PC-3 (cell line): ENCODE measurements around the gene RBM18. TPM values are rescaled to one million over a fixed set of nuclear protein-coding genes. Genes with fewer than 3 reads are reported as not detected.

Experiments used
- ATAC-seq: fragments of 200-7000 bp; cut with Tn5 transposase; 2 replicates; pipeline ENCODE4 v1.9.1; 2020; ENCODE audit warnings: mild to moderate bottlenecking, moderate library complexity
- BruUV-seq: library from RNA; stranded (reverse); fragments of 400-500 nt; replicated peaks from 2 replicates; lab custom pipeline; 2021; lab: Mats Ljungman, UMichigan
- CTCF ChIA-PET: fragments of 300-600 bp; sonication (Branson Sonifier 250); formaldehyde crosslinking; loops from one replicate; lab custom pipeline; 2022; ENCODE audit warnings: antibody characterized with exemption; lab: Charles Lee
- POLR2A ChIA-PET: fragments of 300-600 bp; sonication (Branson Sonifier 250); formaldehyde crosslinking; loops from one replicate; lab custom pipeline; 2022; ENCODE audit warnings: antibody characterized with exemption; ENCODE audit not compliant: unreplicated experiment; lab: Charles Lee
- DNase-seq: peaks from one replicate; pipeline ENCODE4 v3.0.0-alpha.2; 2015
- H2AFZ ChIP-seq: fragments of 300-600 bp; sonication (generic); 2 replicates; pipeline ENCODE4 v1.6.0; 2016; ENCODE audit warnings: antibody characterized with exemption, low read length
- H3F3A ChIP-seq: fragments of 300-600 bp; sonication (generic); one replicate; pipeline ENCODE4 v1.6.0; 2017; ENCODE audit warnings: antibody characterized with exemption, low read length, control low read depth, mild to moderate bottlenecking; ENCODE audit not compliant: unreplicated experiment
- H3K27ac ChIP-seq: fragments of 300-600 bp; sonication (generic); 2 replicates; pipeline ENCODE4 v1.5.1; 2016; ENCODE audit warnings: mild to moderate bottlenecking, low read length
- H3K27me3 ChIP-seq: fragments of 300-600 bp; sonication (generic); 2 replicates; pipeline ENCODE4 v1.6.1; 2016; ENCODE audit warnings: low read length, mixed read lengths
- H3K36me3 ChIP-seq: fragments of 300-600 bp; sonication (generic); 2 replicates; pipeline ENCODE4 v1.6.1; 2016; ENCODE audit warnings: low read depth, mixed run types, low read length, mixed read lengths
- H3K4me1 ChIP-seq: fragments of 300-600 bp; sonication (generic); 2 replicates; pipeline ENCODE4 v1.5.1; 2016; ENCODE audit warnings: low read length; ENCODE audit not compliant: insufficient read depth
- H3K4me2 ChIP-seq: fragments of 300-600 bp; sonication (generic); 2 replicates; pipeline ENCODE4 v1.6.0; 2016; ENCODE audit warnings: low read length
- H3K4me3 ChIP-seq: fragments of 300-600 bp; sonication (generic); 2 replicates; pipeline ENCODE4 v1.5.1; 2016; ENCODE audit warnings: mild to moderate bottlenecking, low read length, mixed read lengths
- H3K79me2 ChIP-seq: fragments of 300-600 bp; sonication (generic); 2 replicates; pipeline ENCODE4 v1.6.1; 2017; ENCODE audit warnings: low read length, mixed read lengths
- H3K9ac ChIP-seq: fragments of 300-600 bp; sonication (generic); 2 replicates; pipeline ENCODE4 v1.6.0; 2016; ENCODE audit warnings: mild to moderate bottlenecking, low read length
- H3K9me2 ChIP-seq: fragments of 300-600 bp; sonication (generic); replicated peaks from 2 replicates; pipeline ENCODE4 v1.6.1; 2016; ENCODE audit warnings: mixed run types, low read length, mixed read lengths
- H3K9me3 ChIP-seq: fragments of 300-600 bp; sonication (generic); 2 replicates; pipeline ENCODE4 v1.6.1; 2016; ENCODE audit warnings: low read length, mixed read lengths
- H4K20me1 ChIP-seq: fragments of 300-600 bp; sonication (generic); 2 replicates; pipeline ENCODE4 v1.6.1; 2016; ENCODE audit warnings: low read length, mixed read lengths
- CTCF ChIP-seq: fragments of 300-600 bp; sonication (generic); conservative IDR thresholded peaks from 2 replicates; pipeline ENCODE4 v1.5.1; 2017; ENCODE audit warnings: antibody characterized with exemption, low read depth, mild to moderate bottlenecking, low read length
- EZH2 ChIP-seq: fragments of 300-600 bp; sonication (generic); IDR thresholded peaks from one replicate; pipeline ENCODE4 v1.6.1; 2017; ENCODE audit warnings: antibody characterized with exemption, mild to moderate bottlenecking, low read length; ENCODE audit not compliant: unreplicated experiment
- EZH2phosphoT487 ChIP-seq: fragments of 300-600 bp; sonication (generic); IDR thresholded peaks from 2 replicates; pipeline ENCODE4 v1.6.1; 2018; ENCODE audit warnings: mild to moderate bottlenecking, antibody characterized with exemption, low read length, borderline replicate concordance
- intact Hi-C: fragments of 100-400 bp; cut with micrococcal nuclease; formaldehyde crosslinking; loops from 2 replicates; pipeline ENCODE4 v1.9.0; 2023
- total RNA-seq: library from RNA; depleted of rRNA; stranded (reverse); fragments of >200 nt; gene quantifications from 2 replicates; pipeline ENCODE4 v1.2.3, GENCODE V29; 2014

The RBM18 gene
- total RNA-seq, 1 experiment from 2014 or later = 8.3 TPM

GRCh38 chr9:122215663-122216062 lies 49.0 kb downstream of the RBM18 start:
- H3K9me3 ChIP-seq = no peaks in the 10 kb centered on the region
- H3K27ac ChIP-seq = no peak overlapping the region
- no peaks in the 10 kb centered on the region for H3F3A ChIP-seq
- H3K79me2 ChIP-seq = peaks cover 23% of the 10 kb centered on the region
- H3K4me3 ChIP-seq = no peak overlapping the region
- DNase-seq (no peak), ATAC-seq (no peak)
- H3K9ac ChIP-seq = no peak overlapping the region
- TF ChIP-seq CTCF = no peak
- TF ChIP-seq EZH2phosphoT487 = no peak
- no peak for TF ChIP-seq EZH2
- no peaks in the 10 kb centered on the region for H3K36me3 ChIP-seq
- no peak overlapping the region for H3K4me2 ChIP-seq
- POLR2A ChIA-PET = no interaction called here
- intact Hi-C loops = no loop called here
- H3K9me2 ChIP-seq = no peaks in the 10 kb centered on the region
- H4K20me1 ChIP-seq = no peaks in the 10 kb centered on the region
- no TSS peak for BruUV-seq
- H3K4me1 ChIP-seq = peaks cover 32% of the 10 kb centered on the region
- H2AFZ ChIP-seq = no peak overlapping the region
- CTCF ChIA-PET = no interaction called here
- H3K27me3 ChIP-seq = no peaks in the 10 kb centered on the region

GRCh38 chr9:122214507-122214906 lies 50.1 kb downstream of the RBM18 start:
- intact Hi-C loops = no loop called here
- ChIA-PET POLR2A (no interaction called here), CTCF (no interaction called here)
- H3K27ac ChIP-seq = no peak overlapping the region
- peak overlapping the region; percentile 79 for H2AFZ ChIP-seq
- H3F3A ChIP-seq = no peaks in the 10 kb centered on the region
- no peaks in the 10 kb centered on the region for H3K27me3 ChIP-seq
- peaks cover 32% of the 10 kb centered on the region for H3K4me1 ChIP-seq
- DNase-seq (no peak), ATAC-seq (no peak)
- no peaks in the 10 kb centered on the region for H3K9me3 ChIP-seq
- no peak overlapping the region for H3K9ac ChIP-seq
- H3K4me2 ChIP-seq = peak overlapping the region; percentile 91
- H3K36me3 ChIP-seq = no peaks in the 10 kb centered on the region
- H4K20me1 ChIP-seq = no peaks in the 10 kb centered on the region
- peaks cover 23% of the 10 kb centered on the region for H3K79me2 ChIP-seq
- peak overlapping the region; percentile 67 for H3K4me3 ChIP-seq
- no peak for TF ChIP-seq EZH2phosphoT487
- no peak for TF ChIP-seq EZH2
- BruUV-seq = TSS peak; percentile 32
- no peaks in the 10 kb centered on the region for H3K9me2 ChIP-seq

- ATAC-seq = peak; percentile 92
- peak overlapping the region; percentile 91 for H3K4me2 ChIP-seq
- no peaks in the 10 kb centered on the region for H3K9me3 ChIP-seq
- TF ChIP-seq EZH2 (no peak), EZH2phosphoT487 (no peak), CTCF (no peak)
- H4K20me1 ChIP-seq = no peaks in the 10 kb centered on the region
- H3K4me1 ChIP-seq = peaks cover 31% of the 10 kb centered on the region
- peak overlapping the region; percentile 60 for H3K9ac ChIP-seq
- ChIA-PET CTCF (interaction anchor here (0.5 kb wide), 1 partner anchor 946 kb away, joined by 10 read pairs; the partner anchor contains the start of gene GSN), POLR2A (interaction anchor here (0.6 kb wide), 1 partner anchor 70 kb away, joined by 3 read pairs; no protein-coding TSS in a partner anchor)
- H2AFZ ChIP-seq = peak overlapping the region; percentile 79
- H3K27ac ChIP-seq = no peak overlapping the region
- H3K4me3 ChIP-seq = peak overlapping the region; percentile 67
- peak; percentile 89 for DNase-seq
- no peaks in the 10 kb centered on the region for H3K27me3 ChIP-seq
- no peaks in the 10 kb centered on the region for H3F3A ChIP-seq
- peaks cover 23% of the 10 kb centered on the region for H3K79me2 ChIP-seq
- intact Hi-C loops = no loop called here
- no TSS peak for BruUV-seq
- no peaks in the 10 kb centered on the region for H3K36me3 ChIP-seq
- H3K9me2 ChIP-seq = no peaks in the 10 kb centered on the region
Measured at GRCh38 chr9:122213589-122214413, 50.8 kb downstream of the RBM18 start.
